ENCODE data around the gene COMMD2. TPM values are rescaled to one million over a fixed set of nuclear protein-coding genes. Genes with fewer than 3 reads are reported as not detected.

COMMD2 gene
- total RNA-seq, result 41.5 and 45.6 TPM in 2 replicates

DNA sequence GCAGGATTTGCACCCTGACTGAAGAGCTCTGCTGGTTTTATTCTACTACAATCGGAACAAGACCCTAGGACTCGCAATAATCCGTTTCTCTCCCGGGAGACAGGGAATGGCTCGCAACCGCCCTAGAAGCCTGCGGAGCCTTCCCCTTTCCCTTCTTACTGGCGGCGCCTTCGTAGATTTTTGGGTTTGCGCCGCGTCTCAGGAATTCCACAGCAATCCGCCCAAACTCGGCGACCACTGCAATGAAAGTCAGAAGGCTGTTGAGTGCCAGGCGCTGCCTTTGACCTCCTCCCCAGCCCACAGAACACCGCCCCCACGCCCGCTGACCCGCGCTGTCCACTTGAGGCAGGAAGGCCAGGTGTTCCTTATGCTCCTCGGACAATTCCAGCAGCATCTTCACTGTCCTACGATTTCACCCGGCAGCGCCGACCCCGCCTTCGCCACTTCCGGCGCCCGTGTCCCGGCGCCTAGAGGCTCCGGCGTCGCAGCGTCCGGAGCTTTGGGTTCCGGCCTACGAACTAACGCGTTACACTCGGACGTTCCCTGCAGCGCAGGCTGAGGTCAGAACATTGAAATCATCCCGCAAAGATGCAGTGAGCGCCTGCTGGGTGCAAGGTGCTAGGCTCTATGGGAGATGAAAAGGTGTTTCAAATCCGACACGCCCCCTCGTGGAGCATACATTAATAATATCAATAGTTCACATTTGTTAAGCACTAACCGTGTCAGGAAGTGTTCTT is at the start of gene COMMD2:
Gene COMMD2, minus strand, starts transcription at position 439 of the 737 bp plus-strand sequence. Its CDS starts 45 bp downstream, at position 394.
- peak; percentile 99 for ATAC-seq (ENCODE audit: low read depth)
- peak; percentile 68 for DNase-seq
- H3K4me1 Mint-ChIP-seq, result peaks cover 30% of the 10 kb centered on the region
- peaks cover 7% of the 10 kb centered on the region for H3K27me3 Mint-ChIP-seq
- TF ChIP-seq, protein P1, sequence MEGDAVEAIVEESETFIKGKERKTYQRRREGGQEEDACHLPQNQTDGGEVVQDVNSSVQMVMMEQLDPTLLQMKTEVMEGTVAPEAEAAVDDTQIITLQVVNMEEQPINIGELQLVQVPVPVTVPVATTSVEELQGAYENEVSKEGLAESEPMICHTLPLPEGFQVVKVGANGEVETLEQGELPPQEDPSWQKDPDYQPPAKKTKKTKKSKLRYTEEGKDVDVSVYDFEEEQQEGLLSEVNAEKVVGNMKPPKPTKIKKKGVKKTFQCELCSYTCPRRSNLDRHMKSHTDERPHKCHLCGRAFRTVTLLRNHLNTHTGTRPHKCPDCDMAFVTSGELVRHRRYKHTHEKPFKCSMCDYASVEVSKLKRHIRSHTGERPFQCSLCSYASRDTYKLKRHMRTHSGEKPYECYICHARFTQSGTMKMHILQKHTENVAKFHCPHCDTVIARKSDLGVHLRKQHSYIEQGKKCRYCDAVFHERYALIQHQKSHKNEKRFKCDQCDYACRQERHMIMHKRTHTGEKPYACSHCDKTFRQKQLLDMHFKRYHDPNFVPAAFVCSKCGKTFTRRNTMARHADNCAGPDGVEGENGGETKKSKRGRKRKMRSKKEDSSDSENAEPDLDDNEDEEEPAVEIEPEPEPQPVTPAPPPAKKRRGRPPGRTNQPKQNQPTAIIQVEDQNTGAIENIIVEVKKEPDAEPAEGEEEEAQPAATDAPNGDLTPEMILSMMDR (IDR thresholded peaks at IDR 0.05), result no peak
- H3K4me3 Mint-ChIP-seq, result peak within 1 kb of the TSS; percentile 98
- ChIA-PET CTCF (interaction anchor here (0.6 to 2.6 kb wide), 9 partner anchors 10 to 632 kb away, joined by 3 to 16 read pairs (median 5); partner anchors contain the start of gene RNF13), POLR2A (interaction anchor here (0.7 to 3.1 kb wide), 7 partner anchors 20 to 760 kb away, joined by 3 to 23 read pairs (median 5); partner anchors contain the start of genes GYG1, RNF13 and WWTR1)
- intact Hi-C loops (cut with micrococcal nuclease), result loop anchor here (1.0 to 5.0 kb wide), 6 partner anchors 31 to 795 kb away; partner anchors contain the start of genes EIF2A, GYG1, PFN2 and SERP1
- H3K9me3 Mint-ChIP-seq, result no peaks in the 10 kb centered on the region
- H3K36me3 Mint-ChIP-seq (ENCODE audit: low read depth), result peaks cover 40% of the 10 kb centered on the region
- H3K27ac Mint-ChIP-seq, result peak within 1 kb of the TSS; percentile 92

DNA sequence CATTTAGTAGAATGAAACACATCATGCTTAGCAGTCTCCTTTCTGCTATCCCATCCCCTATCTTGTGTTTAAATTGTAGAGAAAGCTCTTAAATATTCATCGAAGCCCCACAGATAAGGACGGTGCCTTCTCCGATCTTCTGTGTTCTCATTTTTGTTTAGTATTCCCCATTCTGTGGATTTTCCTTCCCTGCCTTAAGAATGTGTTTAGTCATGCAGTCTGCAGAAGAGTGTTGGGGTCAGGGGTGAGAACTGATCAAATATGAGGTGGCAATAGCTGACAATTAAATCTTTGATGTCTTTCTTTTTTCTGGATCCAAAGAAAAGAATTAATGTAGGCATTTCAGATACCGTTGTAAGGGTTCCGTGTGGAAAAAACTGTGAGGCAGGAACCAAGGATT is 49.4 kb upstream of the COMMD2 start:
- no peak for DNase-seq
- Mint-ChIP-seq H3K4me3 (no peak overlapping the region), H3K9me3 (peaks cover 4% of the 10 kb centered on the region), H3K36me3 (ENCODE audit: low read depth) (no peaks in the 10 kb centered on the region), H3K27me3 (peaks cover 4% of the 10 kb centered on the region), H3K27ac (no peak overlapping the region), H3K4me1 (peaks cover 6% of the 10 kb centered on the region)
- intact Hi-C loops (cut with micrococcal nuclease), result no loop called here
- TF ChIP-seq, protein P1 (IDR thresholded peaks at IDR 0.05), result no peak
- ChIA-PET POLR2A (no interaction called here), CTCF (no interaction called here)
- no peak for ATAC-seq (ENCODE audit: low read depth)

DNA sequence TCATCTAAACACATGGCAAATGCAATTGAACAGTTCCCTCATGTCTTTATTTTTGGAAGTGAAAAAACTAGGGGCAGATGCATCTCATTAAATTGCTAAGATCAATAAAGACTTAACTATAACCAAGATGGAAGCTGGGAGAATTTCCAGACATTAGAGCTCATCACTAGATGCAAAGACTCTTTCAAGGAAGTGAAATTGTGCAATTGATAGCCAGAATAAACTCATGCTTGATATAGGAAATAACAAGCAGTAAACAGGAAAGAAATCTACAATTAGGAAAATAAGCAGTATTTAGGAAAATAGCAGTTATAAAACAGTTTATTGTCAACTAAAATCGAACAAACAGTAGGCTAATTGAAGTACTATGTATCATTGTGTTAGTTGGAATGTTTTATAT is 48.9 kb upstream of the COMMD2 start:
- TF ChIP-seq, protein P1 (IDR thresholded peaks at IDR 0.05), result no peak
- peaks cover 4% of the 10 kb centered on the region for H3K27me3 Mint-ChIP-seq
- H3K9me3 Mint-ChIP-seq, result peaks cover 4% of the 10 kb centered on the region
- H3K4me1 Mint-ChIP-seq, result peaks cover 2% of the 10 kb centered on the region
- POLR2A ChIA-PET, result no interaction called here
- intact Hi-C loops (cut with micrococcal nuclease), result no loop called here
- ATAC-seq (ENCODE audit: low read depth) (no peak), DNase-seq (no peak)
- CTCF ChIA-PET, result no interaction called here
- no peak overlapping the region for H3K27ac Mint-ChIP-seq
- H3K4me3 Mint-ChIP-seq, result no peak overlapping the region
- H3K36me3 Mint-ChIP-seq (ENCODE audit: low read depth), result no peaks in the 10 kb centered on the region

DNA sequence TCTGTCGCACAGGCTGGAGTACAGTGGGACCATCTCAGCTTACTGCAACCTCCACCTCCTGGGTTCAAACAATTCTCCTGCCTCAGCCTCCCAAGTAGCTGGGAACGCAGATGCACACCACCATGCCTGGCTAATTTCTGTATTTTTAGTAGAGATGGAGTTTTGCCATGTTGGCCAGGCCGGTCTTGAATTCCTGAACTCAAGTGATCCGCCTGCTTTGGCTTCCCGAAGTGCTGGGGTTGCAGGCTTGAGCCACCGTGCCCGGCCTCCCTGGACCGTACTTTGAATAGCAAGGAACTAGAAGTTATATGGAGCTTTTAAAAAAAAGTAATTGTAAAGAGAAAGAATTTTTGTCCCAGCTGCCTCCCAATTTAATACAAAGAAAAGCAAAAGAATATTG is 48.4 kb upstream of the COMMD2 start:
- no peak overlapping the region for H3K4me3 Mint-ChIP-seq
- DNase-seq (no peak), ATAC-seq (ENCODE audit: low read depth) (no peak)
- H3K4me1 Mint-ChIP-seq, result no peaks in the 10 kb centered on the region
- POLR2A ChIA-PET, result no interaction called here
- no peak overlapping the region for H3K27ac Mint-ChIP-seq
- CTCF ChIA-PET, result interaction anchor here (1.0 to 1.7 kb wide), 2 partner anchors 7 to 34 kb away, joined by 3 to 7 read pairs; no protein-coding TSS in a partner anchor
- TF ChIP-seq, protein P1 (IDR thresholded peaks at IDR 0.05), result no peak
- intact Hi-C loops (cut with micrococcal nuclease), result no loop called here
- H3K27me3 Mint-ChIP-seq, result peaks cover 4% of the 10 kb centered on the region
- H3K9me3 Mint-ChIP-seq, result peaks cover 4% of the 10 kb centered on the region
- no peaks in the 10 kb centered on the region for H3K36me3 Mint-ChIP-seq (ENCODE audit: low read depth)

DNA sequence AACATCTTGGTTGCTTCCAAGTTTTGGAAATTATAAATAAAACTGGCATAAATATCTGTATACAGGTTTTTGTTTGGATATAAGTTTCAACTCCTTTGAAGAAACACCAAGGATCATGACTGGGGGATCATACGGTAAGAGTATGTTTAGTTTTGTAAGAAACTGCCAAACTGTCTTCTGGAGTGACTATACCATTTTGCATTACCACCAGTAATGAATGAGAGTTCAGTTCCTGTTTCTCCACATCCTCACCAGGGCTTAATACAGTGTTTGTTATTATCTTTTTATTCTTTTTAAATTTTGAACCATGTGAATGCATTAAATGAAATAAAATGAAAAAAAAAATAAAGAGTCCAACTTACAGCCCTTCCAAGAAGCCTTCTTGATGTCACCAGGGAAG is 43.7 kb upstream of the COMMD2 start:
- ATAC-seq (ENCODE audit: low read depth) (no peak), DNase-seq (no peak)
- TF ChIP-seq, protein P1 (IDR thresholded peaks at IDR 0.05), result no peak
- Mint-ChIP-seq H3K4me1 (no peaks in the 10 kb centered on the region), H3K4me3 (no peak overlapping the region), H3K27me3 (peaks cover 10% of the 10 kb centered on the region), H3K9me3 (peaks cover 4% of the 10 kb centered on the region), H3K27ac (no peak overlapping the region), H3K36me3 (ENCODE audit: low read depth) (no peaks in the 10 kb centered on the region)
- CTCF ChIA-PET, result no interaction called here
- intact Hi-C loops (cut with micrococcal nuclease), result no loop called here
- POLR2A ChIA-PET, result no interaction called here
